Type B pancreatic cell (in vitro differentiated cells): ENCODE measurements around the gene MAP2. TPM values are rescaled to one million over a fixed set of nuclear protein-coding genes. Genes with fewer than 3 reads are reported as not detected.
A peak's percentile ranks its signal among the peaks of the same experiment; 100 is the strongest.

ENCODE experiments used
- DNase-seq: peaks from one replicate; pipeline ENCODE4 v3.0.0; 2021; ENCODE audit warnings: mixed read lengths; ENCODE audit not compliant: unreplicated experiment; ENCODE audit errors: extremely low spot score
- H3K27ac Mint-ChIP-seq: 2 replicates; pipeline ENCODE4 v1.8.0; 2021; ENCODE audit warnings: mild to moderate bottlenecking, mixed read lengths
- H3K27me3 Mint-ChIP-seq: 2 replicates; pipeline ENCODE4 v1.8.0; 2021; ENCODE audit warnings: mixed read lengths
- H3K36me3 Mint-ChIP-seq: 2 replicates; pipeline ENCODE4 v1.8.0; 2021; ENCODE audit warnings: mixed read lengths
- H3K4me1 Mint-ChIP-seq: one replicate; pipeline ENCODE4 v1.8.0; 2021; ENCODE audit warnings: mixed read lengths; ENCODE audit not compliant: unreplicated experiment
- H3K4me3 Mint-ChIP-seq: 2 replicates; pipeline ENCODE4 v1.8.0; 2021; ENCODE audit warnings: mild to moderate bottlenecking, mixed read lengths
- H3K9me3 Mint-ChIP-seq: 2 replicates; pipeline ENCODE4 v1.8.0; 2021; ENCODE audit warnings: mixed read lengths
- CTCF ChIP-seq: fragments of 200-600 bp; sonication (generic); conservative IDR thresholded peaks from 2 replicates; pipeline ENCODE4 v1.5.0; 2021; ENCODE audit warnings: antibody characterized with exemption, mild to moderate bottlenecking
- total RNA-seq: library from RNA; stranded (reverse); gene quantifications from 2 replicates; pipeline ENCODE4 v1.2.1, GENCODE V29; 2021; ENCODE audit warnings: low replicate concordance

MAP2 gene
- total RNA-seq, 1 donor from 2014 or later = 37.5 TPM

DNA sequence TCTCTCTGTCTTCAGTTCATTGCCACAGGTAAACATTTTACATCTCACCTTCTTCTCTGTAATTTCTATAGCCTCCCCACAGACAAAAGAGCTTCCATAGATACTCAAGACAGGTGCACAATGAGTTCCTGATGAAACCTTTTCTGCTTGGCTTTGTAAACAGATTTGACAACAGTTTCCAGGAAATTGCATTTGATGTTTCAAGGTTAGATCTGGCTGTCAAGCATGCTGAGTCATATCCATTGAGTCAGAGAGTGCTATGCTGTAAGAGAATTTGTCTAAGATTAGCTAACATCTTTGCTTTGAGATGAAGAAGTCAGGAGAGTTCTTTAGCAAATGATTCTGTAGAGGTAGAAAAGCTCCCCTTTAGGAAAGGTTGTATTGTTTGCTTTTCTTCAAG, 40.6 kb upstream of the MAP2 start:
- no peak for DNase-seq
- no peak for TF ChIP-seq CTCF
- Mint-ChIP-seq H3K4me1 (peaks cover 15% of the 10 kb centered on the region), H3K36me3 (no peaks in the 10 kb centered on the region), H3K9me3 (no peaks in the 10 kb centered on the region), H3K27me3 (no peaks in the 10 kb centered on the region), H3K4me3 (peak overlapping the region; percentile 42), H3K27ac (peak overlapping the region; percentile 96)

GRCh38 chr2:209387389-209387788, 36.5 kb upstream of the MAP2 start:
- H3K4me3 Mint-ChIP-seq = no peak overlapping the region
- H3K36me3 Mint-ChIP-seq = no peaks in the 10 kb centered on the region
- H3K27ac Mint-ChIP-seq = no peak overlapping the region
- H3K27me3 Mint-ChIP-seq = no peaks in the 10 kb centered on the region
- peaks cover 15% of the 10 kb centered on the region for H3K4me1 Mint-ChIP-seq
- DNase-seq = no peak
- no peaks in the 10 kb centered on the region for H3K9me3 Mint-ChIP-seq
- TF ChIP-seq CTCF = no peak

GRCh38 chr2:209388446-209389037, 35.3 kb upstream of the MAP2 start:
- Mint-ChIP-seq H3K4me1 (peaks cover 5% of the 10 kb centered on the region), H3K27me3 (no peaks in the 10 kb centered on the region), H3K9me3 (no peaks in the 10 kb centered on the region), H3K36me3 (no peaks in the 10 kb centered on the region), H3K4me3 (no peak overlapping the region), H3K27ac (no peak overlapping the region)
- DNase-seq = no peak
- no peak for TF ChIP-seq CTCF

DNA sequence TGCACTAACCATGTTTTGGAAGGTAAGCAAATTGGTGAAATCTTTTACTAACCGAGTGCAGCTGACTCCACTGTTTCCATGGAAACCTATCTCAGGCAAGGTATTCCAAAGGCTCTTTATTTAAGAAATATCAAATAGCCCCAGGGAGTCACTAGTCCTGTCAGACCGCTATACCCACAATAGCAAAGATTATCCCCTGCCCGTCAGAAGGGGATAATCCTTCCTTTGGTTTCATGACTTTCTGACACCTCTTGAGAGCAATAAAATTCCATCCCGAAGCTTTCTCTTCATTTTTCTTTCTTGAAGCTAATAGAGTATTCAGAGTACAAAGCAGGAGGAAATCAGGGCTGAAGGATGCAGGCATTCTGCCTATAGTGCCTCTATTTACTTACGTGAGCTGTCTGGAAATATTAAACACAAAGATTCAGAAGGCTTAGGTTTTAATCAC, 34.7 kb upstream of the MAP2 start:
- DNase-seq = no peak
- Mint-ChIP-seq H3K36me3 (no peaks in the 10 kb centered on the region), H3K27me3 (peaks cover under 1% of the 10 kb centered on the region), H3K9me3 (no peaks in the 10 kb centered on the region), H3K27ac (no peak overlapping the region), H3K4me3 (no peak overlapping the region), H3K4me1 (no peaks in the 10 kb centered on the region)
- no peak for TF ChIP-seq CTCF

DNA sequence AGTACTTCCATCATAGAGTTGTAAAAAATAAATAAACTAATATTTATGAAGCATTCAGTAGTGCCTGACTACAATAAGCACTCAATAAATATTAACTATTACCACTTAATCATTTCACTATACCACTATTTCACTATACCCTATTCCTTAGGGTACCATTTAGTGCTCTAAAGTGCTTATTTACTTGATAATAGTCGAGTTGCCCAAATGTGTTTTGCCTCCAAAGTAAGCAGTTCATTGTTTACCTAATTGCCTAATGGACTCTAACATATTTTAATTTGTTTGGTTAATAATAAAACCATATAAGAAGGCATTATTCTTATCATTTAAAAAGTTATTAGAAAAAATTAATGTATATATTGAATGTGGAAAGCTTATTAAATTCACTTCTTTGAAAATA, 33.0 kb upstream of the MAP2 start:
- Mint-ChIP-seq H3K4me3 (no peak overlapping the region), H3K36me3 (no peaks in the 10 kb centered on the region), H3K27me3 (peaks cover 3% of the 10 kb centered on the region), H3K27ac (no peak overlapping the region), H3K4me1 (no peaks in the 10 kb centered on the region), H3K9me3 (no peaks in the 10 kb centered on the region)
- no peak for DNase-seq
- TF ChIP-seq CTCF = no peak
